ENCODE results near the gene SYMPK. TPM values are rescaled to one million over a fixed set of nuclear protein-coding genes. Genes with fewer than 3 reads are reported as not detected.
A peak's percentile ranks its signal among the peaks of the same experiment; 100 is the strongest.
"Not testable (repeated sequence)": the region's sequence is repeated elsewhere in the genome, so short reads cannot be mapped to it uniquely, and the experiment has no call there.

The SYMPK gene
- total and polyA plus RNA-seq, 2 experiments from 2014 or later = 33.4 to 41.6 TPM

DNA sequence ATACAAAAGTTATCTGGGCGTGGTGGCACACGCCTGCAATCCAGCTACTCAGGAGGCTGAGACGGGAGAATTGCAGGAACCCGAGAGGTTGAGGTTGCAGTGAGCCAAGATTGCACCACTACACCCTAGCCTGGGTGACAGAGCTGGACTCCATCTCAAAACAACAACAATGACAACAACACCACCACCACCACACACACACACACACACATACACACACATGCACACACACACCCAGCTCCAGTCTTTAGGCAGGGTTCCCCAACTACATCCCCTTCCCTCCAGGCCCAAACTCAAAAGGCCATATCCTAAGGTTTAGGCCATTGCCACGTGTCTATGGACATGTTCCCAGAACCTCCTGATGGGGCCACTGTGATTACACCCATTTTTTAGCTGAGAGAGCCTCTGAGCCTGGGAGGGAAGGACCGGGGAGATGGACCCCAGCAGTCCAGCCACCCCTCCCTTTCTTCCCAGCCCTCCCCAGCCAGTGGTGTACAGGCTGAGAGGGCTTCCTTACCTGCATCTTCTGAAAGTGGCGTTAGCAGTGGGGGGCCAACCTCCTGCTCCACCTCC is 61.3 kb downstream of the SYMPK start:
- TF ChIP-seq EZH2 (IDR thresholded peaks at IDR 0.05; ENCODE audit: borderline replicate concordance) (no peak), EZH2phosphoT487 (IDR thresholded peaks at IDR 0.05; ENCODE audit: low read depth, severe bottlenecking, unreplicated experiment) (no peak), CTCF (IDR thresholded peaks at IDR 0.05; ENCODE audit: poor library complexity) (no peak)
- Histone ChIP-seq H3K27me3 (no peaks in the 10 kb centered on the region), H3K36me3 (replicated peaks; ENCODE audit: insufficient read depth, low read depth) (no peaks in the 10 kb centered on the region), H3K27ac (no peak overlapping the region), H4K20me1 (ENCODE audit: insufficient read depth, poor library complexity, severe bottlenecking) (no peaks in the 10 kb centered on the region), H3K79me2 (no peaks in the 10 kb centered on the region), H3K9me2 (replicated peaks; ENCODE audit: insufficient read depth) (no peaks in the 10 kb centered on the region), H3K4me1 (ENCODE audit: insufficient read depth) (no peaks in the 10 kb centered on the region), H3K4me3 (no peak overlapping the region), H3K9me3 (ENCODE audit: low read depth) (no peaks in the 10 kb centered on the region), H2AFZ (no peak overlapping the region), H3K4me2 (no peak overlapping the region)
- no peak for DNase-seq (ENCODE audit: low spot score)
- 92% methylated on average over 7 of the region's 7 CpGs for WGBS (ENCODE audit: low lambda C conversion rate, missing lambda C conversion rate)

- no peaks in the 10 kb centered on the region for H3K36me3 ChIP-seq (replicated peaks; ENCODE audit: insufficient read depth, low read depth)
- no peaks in the 10 kb centered on the region for H3K9me2 ChIP-seq (replicated peaks; ENCODE audit: insufficient read depth)
- H2AFZ ChIP-seq = no peak overlapping the region
- no peak overlapping the region for H3K27ac ChIP-seq
- no peak for TF ChIP-seq CTCF (IDR thresholded peaks at IDR 0.05; ENCODE audit: poor library complexity)
- TF ChIP-seq EZH2 (IDR thresholded peaks at IDR 0.05; ENCODE audit: borderline replicate concordance) = no peak
- TF ChIP-seq EZH2phosphoT487 (IDR thresholded peaks at IDR 0.05; ENCODE audit: low read depth, severe bottlenecking, unreplicated experiment) = no peak
- WGBS (ENCODE audit: low lambda C conversion rate, missing lambda C conversion rate) = 84% methylated on average over 7 of the region's 8 CpGs
- H3K4me2 ChIP-seq = no peak overlapping the region
- H3K4me1 ChIP-seq (ENCODE audit: insufficient read depth) = no peaks in the 10 kb centered on the region
- no peaks in the 10 kb centered on the region for H3K27me3 ChIP-seq
- H3K4me3 ChIP-seq = no peak overlapping the region
- no peaks in the 10 kb centered on the region for H3K9me3 ChIP-seq (ENCODE audit: low read depth)
- H3K79me2 ChIP-seq = no peaks in the 10 kb centered on the region
- no peaks in the 10 kb centered on the region for H4K20me1 ChIP-seq (ENCODE audit: insufficient read depth, poor library complexity, severe bottlenecking)
- no peak for DNase-seq (ENCODE audit: low spot score)
Observed at GRCh38 chr19:45800070-45800553, 62.8 kb downstream of the SYMPK start.

DNA sequence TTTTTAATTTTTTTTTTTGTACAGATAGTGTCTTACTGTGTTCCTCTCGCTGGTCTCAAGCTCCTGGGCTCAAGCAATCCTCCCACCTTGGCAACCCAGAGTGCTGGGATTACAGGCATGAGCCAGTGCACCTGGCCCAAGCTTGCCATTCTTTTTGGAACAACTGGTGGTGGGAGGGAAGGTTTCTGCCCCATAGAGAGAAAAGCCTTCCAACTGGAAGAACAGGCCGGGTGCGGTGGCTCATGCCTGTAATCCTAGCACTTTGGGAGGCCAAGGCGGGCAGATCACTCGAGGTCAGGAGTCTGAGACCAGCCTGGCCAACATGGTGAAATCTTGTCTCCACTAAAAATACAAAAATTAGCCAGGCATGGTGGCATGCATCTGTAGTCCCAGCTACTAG is 63.4 kb downstream of the SYMPK start:
- H3K36me3 ChIP-seq (replicated peaks; ENCODE audit: insufficient read depth, low read depth); H4K20me1 ChIP-seq (ENCODE audit: insufficient read depth, poor library complexity, severe bottlenecking); H3K79me2 ChIP-seq; H3K9me2 ChIP-seq (replicated peaks; ENCODE audit: insufficient read depth); H3K27me3 ChIP-seq; H3K4me2 ChIP-seq; DNase-seq (ENCODE audit: low spot score); H3K4me3 ChIP-seq; H2AFZ ChIP-seq; H3K4me1 ChIP-seq (ENCODE audit: insufficient read depth); H3K27ac ChIP-seq; H3K9me3 ChIP-seq (ENCODE audit: low read depth): not testable (repeated sequence)
- 83% methylated on average over 5 of the region's 5 CpGs for WGBS (ENCODE audit: low lambda C conversion rate, missing lambda C conversion rate)

- H3K79me2 ChIP-seq = no peaks in the 10 kb centered on the region
- 20% methylated on average over 10 of the region's 10 CpGs for WGBS (ENCODE audit: low lambda C conversion rate, missing lambda C conversion rate)
- H3K27me3 ChIP-seq = no peaks in the 10 kb centered on the region
- H3K9me2 ChIP-seq (replicated peaks; ENCODE audit: insufficient read depth) = no peaks in the 10 kb centered on the region
- no peak for TF ChIP-seq EZH2 (IDR thresholded peaks at IDR 0.05; ENCODE audit: borderline replicate concordance)
- peak; percentile 89 for TF ChIP-seq CTCF (IDR thresholded peaks at IDR 0.05; ENCODE audit: poor library complexity)
- H3K27ac ChIP-seq = no peak overlapping the region
- H2AFZ ChIP-seq = no peak overlapping the region
- H3K4me3 ChIP-seq = no peak overlapping the region
- H3K9me3 ChIP-seq (ENCODE audit: low read depth) = no peaks in the 10 kb centered on the region
- no peaks in the 10 kb centered on the region for H3K4me1 ChIP-seq (ENCODE audit: insufficient read depth)
- peak; percentile 78 for DNase-seq (ENCODE audit: low spot score)
- peak overlapping the region; percentile 30 for H3K4me2 ChIP-seq
- no peaks in the 10 kb centered on the region for H4K20me1 ChIP-seq (ENCODE audit: insufficient read depth, poor library complexity, severe bottlenecking)
- no peaks in the 10 kb centered on the region for H3K36me3 ChIP-seq (replicated peaks; ENCODE audit: insufficient read depth, low read depth)
Observed at GRCh38 chr19:45798995-45799517, 63.9 kb downstream of the SYMPK start.

Measured in hepatocyte (in vitro differentiated cells).